Thyroid gland (tissue), 4 donors: Measurements from ENCODE around the gene CRYGN. TPM values are rescaled to one million over a fixed set of nuclear protein-coding genes. Genes with fewer than 3 reads are reported as not detected.

ENCODE experiments used
- DNase-seq, 2 donors: peaks; one replicate each; pipeline ENCODE4 v3.0.0-alpha.2; 2019
- H3K27ac ChIP-seq, 3 donors: fragments of 200-600 bp; sonication (generic); 1 replicate in 2 of 3; 2 replicates in 1 of 3; pipeline ENCODE4 v1.5.1; 2016 to 2019; ENCODE audit warnings: mild to moderate bottlenecking in 1 of 3, moderate library complexity in 1 of 3
- H3K27me3 ChIP-seq: fragments of 200-600 bp; sonication (generic); one replicate; pipeline ENCODE4 v1.5.1; 2019
- H3K36me3 ChIP-seq, 2 donors: fragments of 200-600 bp; sonication (generic); one replicate each; pipeline ENCODE4 v1.5.1; 2016 to 2019
- H3K4me1 ChIP-seq, 2 donors: fragments of 200-600 bp; sonication (generic); one replicate each; pipeline ENCODE4 v1.5.1; 2017 to 2019
- H3K4me3 ChIP-seq, 3 donors: fragments of 200-600 bp; sonication (generic); replicated peaks in 1 of 3; 1 replicate in 2 of 3; 2 replicates in 1 of 3; pipeline ENCODE4 v1.5.1; 2016; ENCODE audit warnings: mild to moderate bottlenecking in 1 of 3
- H3K9me3 ChIP-seq: fragments of 200-600 bp; sonication (generic); one replicate; pipeline ENCODE4 v1.5.1; 2017
- CTCF ChIP-seq, 6 experiments: fragments of 200-600 bp in 3 of 6; fragments of 450-650 bp in 3 of 6; sonication (generic) in 3 of 6; IDR thresholded peaks; one replicate each; pipeline ENCODE4 v1.5.1; 2016 to 2019; ENCODE audit warnings: antibody characterized with exemption in 6 of 6, mild to moderate bottlenecking in 2 of 6, inconsistent platforms in 1 of 6, moderate library complexity in 1 of 6
- POLR2A ChIP-seq, 2 donors: fragments of 450-650 bp; IDR thresholded peaks; one replicate each; pipeline ENCODE4 v1.6.1; 2017; ENCODE audit warnings: antibody characterized with exemption in 2 of 2, mild to moderate bottlenecking in 2 of 2, moderate library complexity in 1 of 2
- WGBS, 2 donors: methylation state at CpG; one replicate each; pipeline ENCODE4 v1.1.5; 2017; 5-methylcytosine and 5-hydroxymethylcytosine counted together
- intact Hi-C: fragments of 100-400 bp; cut with DNase I; formaldehyde crosslinking; loops from one replicate; pipeline ENCODE4 v1.15.1; 2023
- total RNA-seq, 4 donors: library from RNA; depleted of rRNA; stranded (reverse); fragments of >200 nt; gene quantifications; one replicate each; pipeline ENCODE4 v1.2.3, GENCODE V29; 2016

The CRYGN gene
- total RNA-seq, 4 donors from 2014 or later: 16.4 to 45.5 (median 24.5) TPM

- Histone ChIP-seq H3K9me3 (no peaks in the 10 kb centered on the region), H3K27ac (no peak overlapping the region), H3K4me3 (no peak overlapping the region), H3K27me3 (no peaks in the 10 kb centered on the region), H3K4me1 (peaks cover 12 to 15% of the 10 kb centered on the region in 2 donors), H3K36me3 (peaks cover 0 to 4% of the 10 kb centered on the region in 2 donors)
- intact Hi-C loops: no loop called here
- no peak for TF ChIP-seq CTCF (IDR thresholded peaks at IDR 0.05)
- TF ChIP-seq POLR2A (IDR thresholded peaks at IDR 0.05): no peak
- no peak for DNase-seq
- 96 to 99% methylated on average over 9 of the region's 9 CpGs for WGBS, 2 donors
Observed at GRCh38 chr7:151391358-151391730, 48.6 kb downstream of the CRYGN start.

GRCh38 chr7:151390598-151391357, 49.2 kb downstream of the CRYGN start:
- H3K9me3 ChIP-seq: no peaks in the 10 kb centered on the region
- peaks cover 0 to 4% of the 10 kb centered on the region in 2 donors for H3K36me3 ChIP-seq
- no peak for DNase-seq
- TF ChIP-seq POLR2A (IDR thresholded peaks at IDR 0.05) (no peak), CTCF (IDR thresholded peaks at IDR 0.05) (no peak)
- H3K27me3 ChIP-seq: no peaks in the 10 kb centered on the region
- H3K4me1 ChIP-seq: peaks cover 17 to 19% of the 10 kb centered on the region in 2 donors
- no peak overlapping the region for H3K4me3 ChIP-seq
- WGBS, 2 donors: 81 to 90% methylated on average over 24 to 25 of the region's 25 CpGs
- intact Hi-C loops: no loop called here
- H3K27ac ChIP-seq: no peak overlapping the region

- Histone ChIP-seq H3K27ac (no peak overlapping the region), H3K9me3 (no peaks in the 10 kb centered on the region), H3K4me3 (no peak overlapping the region), H3K27me3 (no peaks in the 10 kb centered on the region), H3K36me3 (peaks cover 0 to 4% of the 10 kb centered on the region in 2 donors), H3K4me1 (peaks cover 17 to 19% of the 10 kb centered on the region in 2 donors)
- WGBS, 2 donors: 80 to 88% methylated on average over 24 of the region's 24 CpGs
- no peak for TF ChIP-seq CTCF (IDR thresholded peaks at IDR 0.05)
- TF ChIP-seq POLR2A (IDR thresholded peaks at IDR 0.05): no peak
- no peak for DNase-seq
- intact Hi-C loops: loop anchor here (10.0 kb wide), 1 partner anchor 375 kb away; no protein-coding TSS in a partner anchor
Observed at GRCh38 chr7:151389768-151390597, 50.0 kb downstream of the CRYGN start.

DNA sequence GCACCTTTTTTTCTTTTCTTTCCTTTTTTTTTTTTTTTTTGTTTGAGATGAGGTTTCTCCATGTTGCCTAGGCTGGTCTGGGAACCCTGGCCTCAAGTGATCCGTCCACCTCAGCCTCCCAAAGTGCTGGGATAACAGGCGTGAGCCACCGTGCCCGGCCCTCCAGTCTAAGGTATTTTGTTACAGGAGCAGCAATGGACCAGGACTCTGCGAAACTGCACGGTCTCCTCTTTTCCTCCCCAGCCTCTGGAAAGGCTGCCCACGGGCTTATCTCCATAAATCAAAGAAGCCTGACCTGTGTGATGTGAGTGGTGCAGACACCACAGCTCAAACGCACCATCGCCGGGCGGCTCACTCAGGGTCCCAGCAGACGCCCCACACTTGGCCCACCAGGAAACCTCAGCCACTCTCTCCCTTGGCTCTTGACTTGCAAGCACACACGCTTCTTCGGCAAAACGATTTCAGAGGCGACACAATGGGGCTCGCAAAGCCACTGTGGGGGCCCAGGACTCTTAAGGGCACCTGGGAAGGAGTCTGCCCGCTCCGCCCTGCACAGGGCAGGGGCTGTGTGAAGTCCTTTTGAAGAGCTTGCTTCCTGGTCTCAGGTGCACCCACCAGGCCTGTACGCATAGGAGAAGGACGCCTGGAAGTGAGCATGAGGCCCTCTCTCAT, 50.7 kb downstream of the CRYGN start:
- TF ChIP-seq POLR2A (IDR thresholded peaks at IDR 0.05) (no peak), CTCF (IDR thresholded peaks at IDR 0.05) (no peak)
- peaks cover 17 to 19% of the 10 kb centered on the region in 2 donors for H3K4me1 ChIP-seq
- H3K9me3 ChIP-seq: no peaks in the 10 kb centered on the region
- 90 to 91% methylated on average over 21 of the region's 21 CpGs for WGBS, 2 donors
- DNase-seq: no peak
- intact Hi-C loops: loop anchor here (10.0 kb wide), 1 partner anchor 376 kb away; no protein-coding TSS in a partner anchor
- no peak overlapping the region for H3K27ac ChIP-seq
- H3K36me3 ChIP-seq: no peaks in the 10 kb centered on the region
- H3K4me3 ChIP-seq: no peak overlapping the region
- H3K27me3 ChIP-seq: no peaks in the 10 kb centered on the region
